Erythroblast (primary cell): ENCODE data around the gene HLA-DOB.

Experiments
- DNase-seq, 2 experiments: peaks; one replicate each; lab custom pipeline; 2025; lab: John Stamatoyannopoulos, UW
- GATA1 ChIP-seq: IDR thresholded peaks from 2 replicates; pipeline ENCODE4 v1.6.1; 2011; ENCODE audit warnings: low read depth, mild to moderate bottlenecking, control low read depth, low read length, moderate library complexity
- POLR2A ChIP-seq: IDR thresholded peaks from 2 replicates; pipeline ENCODE4 v1.6.1; 2011; ENCODE audit warnings: mild to moderate bottlenecking, low read length

The HLA-DOB gene

DNA sequence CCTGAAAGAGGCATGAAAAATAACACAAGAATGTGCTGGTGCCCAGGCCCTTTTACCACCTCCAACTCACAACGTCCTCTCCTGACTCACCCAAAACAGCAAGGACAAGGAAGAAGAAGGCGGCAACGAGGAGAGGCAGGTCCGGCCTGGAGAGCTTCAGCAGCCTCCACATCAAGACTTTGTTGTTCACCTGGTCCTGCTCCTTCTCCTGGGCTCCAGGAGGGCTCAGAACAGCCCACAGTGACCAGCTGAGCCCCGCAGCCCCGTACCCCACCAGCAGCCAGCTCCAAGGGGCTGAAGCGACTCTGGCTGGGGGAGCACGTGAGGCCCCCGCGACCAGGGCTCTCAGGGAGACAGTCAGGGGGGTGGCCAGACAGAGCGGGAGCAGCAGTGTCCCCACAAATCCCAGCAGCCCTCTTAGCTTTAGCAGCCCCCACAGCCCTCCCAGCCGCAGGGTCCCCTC is 20.9 kb upstream of the HLA-DOB start:
- no peak for DNase-seq
- TF ChIP-seq GATA1 (no peak), POLR2A (no peak)

DNA sequence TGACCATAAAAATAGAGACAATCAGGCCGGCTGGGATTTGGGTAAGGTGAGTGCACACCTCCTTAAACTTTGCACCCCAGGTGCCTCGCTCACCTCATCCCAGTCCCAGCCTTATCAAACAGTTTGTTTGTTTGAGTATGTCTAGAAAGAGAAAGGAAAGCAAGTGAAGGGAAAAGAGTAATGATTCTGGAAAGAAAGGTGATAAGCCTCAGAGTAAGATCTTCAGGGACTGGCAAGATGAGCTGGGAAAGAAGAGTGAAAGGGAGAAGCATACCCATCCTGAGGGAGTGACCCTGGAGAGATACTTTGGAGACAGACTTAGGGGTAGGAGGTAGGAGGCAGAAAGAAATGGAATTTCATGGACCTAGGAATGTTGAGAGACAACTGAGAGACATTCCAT is 20.1 kb upstream of the HLA-DOB start:
- DNase-seq, result no peak
- TF ChIP-seq POLR2A, result no peak
- TF ChIP-seq GATA1, result no peak

DNA sequence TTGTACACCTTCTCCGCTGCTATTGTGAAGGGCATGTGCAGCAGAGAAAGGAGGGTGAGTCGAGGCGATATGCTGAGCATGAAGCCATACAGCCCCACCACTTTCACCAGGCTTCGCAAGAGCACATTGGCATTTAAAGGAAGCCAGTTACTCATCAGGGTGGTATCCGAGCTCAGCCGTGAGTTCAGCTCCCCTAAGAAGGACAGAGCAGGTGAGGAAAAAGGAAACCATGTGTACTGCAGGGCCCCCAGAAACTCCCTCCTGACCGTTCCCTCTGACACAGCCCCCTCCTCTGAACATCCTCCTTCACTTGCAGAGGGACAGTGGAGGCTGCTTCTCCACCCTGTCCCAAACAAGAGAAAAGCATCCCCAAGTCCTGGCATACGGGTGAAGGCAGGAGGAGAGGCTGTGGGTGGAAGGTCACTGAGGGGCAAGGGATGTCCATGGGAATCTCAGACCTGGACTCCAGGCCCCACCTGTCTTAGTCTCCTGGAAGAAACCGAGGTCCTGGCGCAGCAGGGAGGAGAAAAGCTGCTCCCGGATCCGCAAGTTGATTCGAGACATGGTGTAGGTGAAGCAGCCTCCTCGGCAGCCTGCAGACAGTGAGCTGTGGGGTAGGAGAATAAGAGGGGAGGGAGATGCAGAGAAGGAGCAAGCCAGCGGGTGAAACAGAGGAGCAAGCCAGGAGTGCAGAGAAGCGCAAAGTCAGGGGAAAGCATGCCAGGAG is 18.5 kb upstream of the HLA-DOB start:
- TF ChIP-seq GATA1, result no peak
- TF ChIP-seq POLR2A, result no peak
- DNase-seq, result no peak

DNA sequence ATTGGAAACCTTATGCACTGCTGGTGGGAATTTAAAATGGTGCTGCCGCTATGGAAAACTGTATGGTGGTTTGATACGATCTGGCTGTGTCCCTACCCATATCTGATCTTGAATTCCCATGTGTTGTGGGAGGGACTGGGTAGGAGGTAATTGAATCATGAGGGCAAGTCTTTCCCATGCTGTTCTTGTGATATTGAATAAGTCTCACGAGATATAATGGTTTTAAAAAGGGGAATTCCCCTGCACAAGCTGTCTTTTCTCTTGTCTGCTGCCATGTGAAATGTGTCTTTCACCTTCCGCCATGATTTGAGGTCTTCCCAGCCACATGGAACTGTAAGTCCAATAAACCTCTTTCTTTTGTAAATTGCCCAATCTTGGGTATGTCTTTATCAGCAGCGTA is 16.9 kb upstream of the HLA-DOB start:
- no peak for DNase-seq
- TF ChIP-seq GATA1, result no peak
- no peak for TF ChIP-seq POLR2A

DNA sequence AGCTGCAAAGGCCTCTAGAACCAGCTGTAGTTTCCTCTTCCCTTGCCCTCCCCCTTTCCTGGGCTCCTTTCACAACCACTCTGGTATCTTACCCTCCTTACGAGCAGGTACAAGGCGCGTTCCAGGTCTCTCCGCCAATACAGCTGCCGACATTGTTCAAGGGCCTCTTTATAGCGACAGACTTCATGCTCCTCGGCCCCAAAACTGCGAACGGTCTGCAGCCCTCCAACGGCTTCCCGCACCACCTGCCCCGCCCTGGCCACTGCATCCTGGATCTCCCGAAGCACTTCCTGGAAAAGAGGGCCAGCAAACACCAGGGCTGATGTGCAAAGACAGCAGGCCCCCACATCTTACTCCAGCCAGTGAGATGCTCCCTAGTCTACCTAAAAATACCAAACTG is 15.7 kb upstream of the HLA-DOB start:
- no peak for TF ChIP-seq POLR2A
- TF ChIP-seq GATA1, result no peak
- no peak for DNase-seq

DNA sequence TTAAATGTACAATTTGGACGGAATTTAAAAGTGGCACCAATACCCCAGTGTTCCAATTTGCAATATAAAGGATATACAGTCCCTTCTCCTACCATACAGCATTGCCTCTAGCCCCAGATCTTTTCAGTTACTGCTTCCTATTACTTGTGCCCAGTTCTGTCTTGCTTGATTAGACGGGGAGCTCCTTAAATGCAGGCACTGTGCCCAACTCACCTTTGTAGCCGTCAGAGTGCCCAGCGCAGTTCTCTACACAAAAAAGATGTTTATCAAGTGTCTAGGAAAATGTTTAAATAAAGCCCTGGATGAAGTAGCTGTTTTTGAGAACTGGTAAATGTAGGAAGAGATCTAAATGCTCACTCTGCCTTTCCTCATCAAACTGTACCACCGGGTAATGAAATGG is 14.1 kb upstream of the HLA-DOB start:
- TF ChIP-seq POLR2A (no peak), GATA1 (no peak)
- DNase-seq, result no peak

DNA sequence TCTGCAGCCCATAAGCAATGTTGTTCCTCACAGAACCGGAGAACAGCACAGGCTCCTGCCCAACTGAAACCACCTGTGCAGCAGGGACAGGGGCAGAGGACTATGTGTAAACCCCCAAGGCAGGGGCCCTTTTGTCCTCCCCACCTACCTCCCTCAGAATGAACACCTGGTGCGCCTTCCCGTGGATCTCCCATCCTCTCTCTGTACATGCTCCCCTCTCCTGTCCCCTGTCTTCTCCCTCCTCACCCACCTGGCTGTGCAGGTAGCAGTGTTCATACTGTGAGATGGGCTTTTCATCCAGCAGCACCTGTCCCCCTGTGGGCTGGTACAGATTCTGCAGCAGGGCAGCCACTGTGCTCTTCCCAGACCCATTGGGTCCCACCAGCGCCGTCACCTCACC is 13.2 kb upstream of the HLA-DOB start:
- DNase-seq, result no peak
- TF ChIP-seq GATA1 (no peak), POLR2A (no peak)

DNA sequence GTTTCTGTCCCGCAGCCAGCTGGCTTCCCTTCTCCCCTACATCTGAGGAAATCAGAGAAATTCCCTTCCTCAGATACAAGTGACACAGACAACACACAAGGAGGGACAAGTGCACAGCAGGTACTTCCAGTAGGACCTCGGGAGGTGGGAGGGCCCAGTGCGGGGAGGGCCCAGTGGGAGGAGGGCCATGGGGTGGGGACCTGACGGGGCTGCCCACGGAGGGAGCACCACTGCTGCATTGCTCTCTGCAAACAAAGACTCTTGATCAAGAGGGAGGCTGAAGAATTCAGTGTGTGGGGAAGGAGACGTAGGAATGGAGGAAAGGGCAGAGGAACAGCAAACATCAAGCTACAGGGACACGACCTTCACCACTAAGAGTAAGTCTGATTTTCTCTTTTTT is 12.7 kb upstream of the HLA-DOB start:
- TF ChIP-seq GATA1, result no peak
- no peak for TF ChIP-seq POLR2A
- no peak for DNase-seq

DNA sequence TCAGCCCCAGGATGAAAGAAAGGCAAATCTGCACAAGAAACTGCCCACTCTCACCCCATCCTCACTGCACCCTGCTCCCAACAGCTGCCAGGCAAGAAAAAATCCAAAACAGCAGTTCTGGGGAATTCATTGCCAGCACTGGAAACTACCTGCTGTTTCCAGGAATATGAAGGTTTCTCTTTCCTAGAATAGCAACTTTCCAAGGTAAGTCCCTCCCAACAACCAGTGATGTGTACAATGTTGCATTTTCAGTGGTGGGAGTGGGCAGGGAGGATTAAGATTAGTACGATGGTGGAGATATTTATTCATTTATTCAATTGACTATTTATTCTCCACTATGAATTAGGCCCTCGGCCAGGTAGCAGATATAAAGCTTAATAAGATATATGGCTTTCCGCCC is 10.2 kb upstream of the HLA-DOB start:
- no peak for DNase-seq
- TF ChIP-seq POLR2A (no peak), GATA1 (no peak)

DNA sequence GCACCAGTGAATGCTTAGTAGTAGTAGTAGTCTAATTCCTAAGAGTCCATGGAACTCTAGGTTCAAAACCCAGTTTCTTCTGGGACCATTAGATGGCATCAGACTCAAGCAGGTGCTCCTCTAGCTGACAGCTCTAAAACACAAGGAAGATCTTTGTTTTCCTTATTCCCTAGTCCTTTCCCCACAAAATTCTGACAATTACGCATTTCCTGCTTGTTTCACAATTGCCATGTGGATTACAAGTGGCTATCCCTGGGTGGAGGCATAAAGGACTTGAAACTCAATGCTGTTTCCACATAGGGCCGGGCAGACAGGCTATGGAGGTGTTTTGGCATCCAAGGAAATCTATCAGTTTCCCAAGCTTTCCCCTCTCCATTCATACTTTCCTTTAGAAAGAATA is 9.2 kb upstream of the HLA-DOB start:
- TF ChIP-seq GATA1 (no peak), POLR2A (no peak)
- peak; percentile 5 to 29 for DNase-seq

DNA sequence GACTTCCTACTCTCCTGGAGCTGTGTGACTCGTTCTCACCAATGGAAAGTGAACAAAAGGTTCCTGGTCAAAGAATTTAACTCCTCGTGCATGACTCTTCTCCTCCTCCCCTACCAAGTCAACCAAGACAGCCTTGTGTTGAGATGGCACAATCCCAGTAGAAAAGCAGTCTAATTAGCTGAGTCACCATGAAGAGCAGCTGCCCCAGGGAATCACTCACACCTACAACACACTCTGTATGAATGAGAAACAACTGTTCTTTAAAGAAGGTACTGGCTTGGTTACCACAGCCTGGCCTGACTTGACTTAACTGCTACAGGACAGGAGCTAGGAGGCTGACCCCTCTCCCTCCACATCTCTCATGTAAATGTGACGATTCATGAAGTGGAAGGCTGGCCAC is 2.9 kb upstream of the HLA-DOB start:
- TF ChIP-seq POLR2A (no peak), GATA1 (no peak)
- DNase-seq, result peak in 1 of 2 experiments; percentile 18

DNA sequence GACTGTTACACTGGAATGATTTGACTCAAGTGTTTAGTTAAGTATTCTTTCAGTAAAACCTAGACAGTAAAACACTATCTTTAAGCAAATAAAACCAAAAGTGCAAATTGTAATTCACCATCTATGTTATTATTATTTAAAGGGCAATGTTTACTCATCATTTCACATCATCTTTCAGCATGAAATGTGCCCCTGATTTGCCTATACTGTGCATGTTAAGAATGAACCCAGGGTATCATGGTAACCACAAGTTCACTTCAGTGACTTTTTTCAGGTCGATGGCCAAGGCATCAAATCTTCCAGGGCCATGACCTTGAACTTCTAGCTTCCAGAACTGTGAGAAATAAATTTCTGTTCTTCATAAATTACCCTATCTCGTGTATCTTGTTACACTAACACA is 2.1 kb upstream of the HLA-DOB start:
- no peak for TF ChIP-seq GATA1
- TF ChIP-seq POLR2A, result no peak
- DNase-seq, result no peak

DNA sequence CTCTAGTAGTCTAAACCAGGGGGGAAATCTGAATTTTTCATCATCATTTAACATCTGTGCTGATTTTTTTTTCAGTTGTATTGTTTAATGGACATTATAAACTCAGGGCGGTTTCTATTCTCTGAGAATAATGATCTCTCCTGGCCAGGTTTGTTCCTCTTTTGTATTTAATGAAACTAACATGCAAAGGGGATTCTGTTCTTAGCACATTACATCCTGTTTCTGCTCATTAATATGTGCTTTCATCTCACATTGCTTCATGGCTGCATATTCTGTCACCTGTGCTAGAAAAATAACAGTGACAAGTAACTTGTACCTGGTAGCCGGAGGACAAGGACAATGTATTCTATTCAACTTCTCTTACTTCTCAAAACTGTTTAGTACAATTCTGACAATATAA is 806 bp downstream of the HLA-DOB start:
- TF ChIP-seq GATA1, result no peak
- TF ChIP-seq POLR2A, result no peak

DNA sequence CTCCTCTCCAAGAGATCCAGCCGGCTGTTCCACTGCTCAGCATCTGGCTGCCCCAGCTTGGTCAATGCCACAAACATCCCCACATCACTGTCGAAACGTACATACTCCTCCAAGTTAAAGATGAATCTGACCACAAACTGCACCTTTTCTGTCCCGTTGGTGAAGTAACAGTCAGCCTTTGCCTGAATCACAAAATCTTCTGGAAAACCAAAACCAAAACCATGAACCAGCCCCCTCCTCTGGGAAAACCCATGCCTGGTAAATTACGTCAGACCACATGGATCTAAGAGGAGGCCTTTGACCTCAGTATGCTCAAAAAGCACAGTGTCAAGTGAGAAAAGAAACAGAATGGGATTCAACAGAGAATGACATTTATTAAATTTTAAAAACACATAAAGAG is 1.7 kb downstream of the HLA-DOB start:
- TF ChIP-seq GATA1 (no peak), POLR2A (no peak)
- DNase-seq, result no peak

More for the DNA sequence above, 806 bp downstream of the HLA-DOB start:
- no peak for DNase-seq

DNA sequence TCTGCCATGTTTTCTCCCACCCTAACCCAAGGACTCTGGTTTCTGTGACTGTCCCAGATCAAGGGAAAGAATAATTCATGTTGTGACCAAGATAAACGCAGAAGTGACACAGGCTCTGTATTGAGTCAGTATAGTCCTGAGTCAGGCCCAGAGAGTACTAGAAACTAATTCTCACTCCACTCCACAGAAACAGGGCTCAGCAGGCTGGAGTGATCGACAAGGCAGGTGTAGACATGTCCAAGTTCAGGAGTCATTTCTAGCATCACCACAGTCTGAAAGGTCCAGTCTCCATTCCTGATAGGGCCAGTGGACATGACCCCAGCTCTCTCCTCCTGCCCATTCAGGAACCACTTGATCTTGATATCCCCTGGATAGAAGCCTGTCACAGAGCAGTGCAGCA is 2.7 kb downstream of the HLA-DOB start:
- no peak for TF ChIP-seq POLR2A
- no peak for TF ChIP-seq GATA1
- DNase-seq, result no peak
